GM18520 (cell line): ENCODE measurements around the gene PRSS21.

Experiments
- ATAC-seq: cut with Tn5 transposase; IDR thresholded peaks from one replicate; pipeline ENCODE4 v1.9.1; 2021; ENCODE audit not compliant: unreplicated experiment

The PRSS21 gene

DNA sequence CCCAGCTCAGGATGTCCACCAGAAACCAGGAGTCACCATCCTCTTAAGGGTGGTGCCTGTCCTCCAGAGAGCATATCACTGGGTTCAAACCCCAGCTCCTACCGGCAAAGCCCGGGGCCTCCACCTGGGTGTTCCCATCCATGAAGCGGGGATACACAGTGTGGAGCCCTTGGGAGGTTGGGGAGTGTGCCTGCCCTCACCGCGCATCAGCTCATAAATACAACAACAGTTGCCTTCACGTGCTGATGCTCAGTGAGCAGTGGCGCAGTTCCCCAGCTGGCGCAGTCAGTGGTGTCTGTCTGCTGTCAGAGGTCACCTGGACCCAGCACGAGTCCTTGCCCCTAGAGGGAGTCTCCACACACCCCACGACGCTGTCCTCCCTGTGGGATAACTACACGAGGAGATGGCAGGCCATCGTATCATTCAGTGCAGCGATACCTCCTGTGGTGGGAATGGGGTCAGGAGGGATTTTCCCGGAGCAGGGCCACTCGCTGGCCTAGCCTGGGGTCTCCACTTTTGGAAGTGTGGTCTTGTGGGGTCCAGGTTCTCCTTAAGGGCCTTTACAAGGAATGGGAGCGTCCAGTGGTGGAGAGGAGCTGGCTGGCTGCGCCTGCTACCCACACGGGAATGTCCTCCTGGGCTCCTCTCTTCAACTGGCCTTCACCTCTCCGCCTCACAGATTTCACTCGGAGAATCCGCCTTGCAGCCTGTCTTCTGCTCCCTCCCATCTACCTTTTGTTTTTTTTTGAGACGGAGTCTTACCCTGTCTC, 37.7 kb upstream of the PRSS21 start:
- no peak for ATAC-seq

DNA sequence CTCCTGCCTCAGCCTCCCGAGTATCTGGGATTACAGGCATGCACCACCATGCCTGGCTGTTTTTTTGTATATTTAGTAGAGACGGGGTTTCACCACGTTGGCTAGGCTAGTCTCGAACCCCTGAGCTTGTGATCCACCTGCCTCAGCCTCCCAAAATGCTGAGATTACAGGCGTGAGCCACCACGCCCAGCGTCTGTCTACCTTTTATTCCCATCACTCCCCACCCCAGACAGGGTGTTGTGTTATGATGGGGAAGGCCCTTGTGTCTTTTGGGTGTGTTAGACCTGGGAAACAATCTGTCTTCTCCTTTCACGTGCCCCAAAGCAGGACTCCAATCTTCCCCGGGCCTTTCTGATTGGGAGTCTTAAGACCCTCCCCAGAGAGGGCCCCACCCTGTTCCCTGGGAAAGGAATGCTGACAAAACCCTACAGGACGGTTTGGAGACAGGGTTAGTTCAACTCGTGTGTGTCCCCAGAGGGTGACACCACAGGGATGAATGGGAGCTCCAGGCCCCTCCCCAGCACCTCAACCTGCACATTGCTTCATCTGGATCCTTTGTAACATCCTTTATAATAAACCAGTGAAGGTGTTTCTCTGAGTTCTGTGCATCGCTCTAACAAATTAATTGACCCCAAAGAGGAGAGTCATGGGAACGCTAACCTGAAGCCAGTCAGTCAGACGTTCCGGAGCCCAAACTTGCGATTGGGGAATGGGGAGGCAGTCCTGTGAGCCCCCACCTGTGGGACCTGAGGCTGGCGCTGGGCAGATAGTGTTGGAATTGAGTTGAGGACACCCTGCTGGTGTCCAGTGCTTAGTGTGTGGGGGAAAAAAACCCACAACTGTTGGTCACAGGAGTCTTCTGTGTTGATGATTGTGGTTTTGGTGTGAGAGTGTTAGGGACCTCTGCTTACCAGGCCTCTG, 36.8 kb upstream of the PRSS21 start:
- ATAC-seq: no peak

DNA sequence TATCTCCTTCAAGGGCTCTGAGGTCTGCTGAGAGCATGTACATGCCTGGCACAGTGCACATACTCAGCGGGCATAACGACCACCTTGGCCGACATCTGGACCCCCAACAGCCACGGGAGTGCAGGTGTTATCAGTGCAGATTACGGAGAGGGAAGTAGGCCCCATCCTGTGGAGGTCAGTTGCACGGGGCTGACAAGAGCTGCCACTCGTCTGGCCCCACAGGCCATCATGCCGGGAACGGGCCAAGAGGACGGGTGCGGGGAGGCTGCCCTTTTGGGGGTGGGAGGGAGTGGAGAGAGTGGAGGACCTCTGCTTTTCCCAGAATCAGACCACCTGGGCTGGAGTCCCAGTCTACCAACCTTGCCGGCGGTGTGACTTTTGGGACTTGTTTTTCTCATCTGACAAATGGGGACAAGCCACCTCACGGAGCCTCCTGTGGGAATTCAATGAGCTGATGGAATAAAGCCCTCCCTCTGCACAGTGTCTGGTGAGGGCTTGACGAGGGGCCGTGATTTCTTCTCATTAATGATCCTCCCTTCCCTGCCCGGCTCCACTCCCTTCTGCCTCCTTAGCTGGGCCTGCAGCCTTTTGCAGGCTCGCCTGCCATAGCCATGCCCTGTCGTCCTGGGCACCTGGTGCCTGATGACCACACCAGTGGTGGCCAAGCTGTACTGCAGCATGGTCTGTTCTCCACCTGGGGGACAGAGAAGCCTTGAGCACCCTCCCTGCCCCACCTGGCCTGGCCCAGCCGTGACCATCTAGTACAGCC, 34.3 kb upstream of the PRSS21 start:
- ATAC-seq: no peak

DNA sequence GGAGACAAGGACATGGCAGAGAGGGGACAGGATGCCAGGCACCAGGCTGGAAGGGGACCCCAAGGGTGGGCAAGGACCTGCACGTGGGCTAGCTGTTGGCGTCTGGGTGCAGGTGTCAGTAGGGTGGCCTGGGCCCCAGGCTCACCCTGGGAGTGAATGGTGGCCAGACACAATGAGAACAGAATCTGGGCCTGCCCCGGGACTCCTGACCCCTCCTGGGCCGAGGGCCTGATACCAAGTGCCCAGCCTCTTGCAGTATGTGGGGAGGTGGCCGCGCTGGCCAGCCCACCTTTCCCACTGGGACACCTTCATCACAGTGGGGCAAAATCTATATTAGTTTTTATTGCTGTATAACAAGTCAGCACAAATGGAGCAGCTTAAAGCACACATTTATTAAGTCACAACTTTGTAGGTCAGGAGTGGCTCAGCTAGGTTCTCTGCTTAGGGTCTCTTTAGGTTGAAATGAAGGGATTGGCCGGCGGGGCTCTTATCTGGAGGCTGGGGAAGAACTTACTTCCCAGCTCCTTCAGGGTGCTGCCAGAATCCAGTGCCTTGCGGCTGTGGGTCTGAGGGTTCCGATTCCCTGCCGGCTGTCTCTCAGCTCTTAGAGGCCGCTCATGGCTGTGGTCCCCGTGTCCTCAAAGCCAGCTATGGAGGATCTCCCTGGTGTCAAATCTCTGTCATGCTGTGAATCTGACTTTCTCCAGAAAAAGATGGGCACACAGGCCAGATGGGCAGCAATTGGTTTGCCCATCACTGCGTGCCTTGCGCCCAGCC, 33.3 kb upstream of the PRSS21 start:
- ATAC-seq: no peak

DNA sequence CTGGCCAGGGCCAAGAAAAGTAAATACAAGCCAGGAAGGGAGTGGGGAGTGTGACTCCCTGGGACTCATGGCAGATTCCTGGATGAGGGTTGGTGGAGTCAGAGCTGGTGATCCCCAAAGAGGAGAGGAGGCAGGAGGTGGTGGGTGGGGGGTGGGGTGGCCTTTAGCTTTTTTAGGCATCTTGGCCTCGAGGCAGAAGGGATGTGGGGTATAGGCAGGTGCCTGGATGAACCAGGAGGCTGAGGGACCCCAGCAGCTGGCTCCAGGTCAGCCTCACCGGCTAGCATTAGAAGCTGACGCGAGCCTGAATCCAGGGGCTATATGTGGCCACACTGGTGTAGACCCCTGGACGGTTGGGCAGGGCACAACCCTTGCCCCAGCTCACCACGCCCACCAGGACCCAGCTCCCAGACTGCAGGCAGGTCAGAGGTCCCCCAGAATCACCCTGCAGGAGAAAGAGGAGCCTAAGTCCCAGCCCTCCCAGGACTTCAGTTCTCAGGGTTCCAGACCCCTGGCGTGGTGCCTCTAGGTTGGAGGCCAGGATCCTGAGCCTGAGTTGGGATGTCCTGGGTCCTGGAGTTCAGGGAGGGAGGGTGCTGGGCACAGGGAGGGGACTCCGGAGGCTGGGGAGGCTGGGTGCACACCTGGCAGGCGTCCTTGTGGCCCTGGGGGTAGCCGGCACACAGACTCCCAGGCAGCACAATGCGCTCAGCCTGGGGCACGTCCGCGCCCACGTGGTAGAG, 32.5 kb upstream of the PRSS21 start:
- ATAC-seq: no peak

DNA sequence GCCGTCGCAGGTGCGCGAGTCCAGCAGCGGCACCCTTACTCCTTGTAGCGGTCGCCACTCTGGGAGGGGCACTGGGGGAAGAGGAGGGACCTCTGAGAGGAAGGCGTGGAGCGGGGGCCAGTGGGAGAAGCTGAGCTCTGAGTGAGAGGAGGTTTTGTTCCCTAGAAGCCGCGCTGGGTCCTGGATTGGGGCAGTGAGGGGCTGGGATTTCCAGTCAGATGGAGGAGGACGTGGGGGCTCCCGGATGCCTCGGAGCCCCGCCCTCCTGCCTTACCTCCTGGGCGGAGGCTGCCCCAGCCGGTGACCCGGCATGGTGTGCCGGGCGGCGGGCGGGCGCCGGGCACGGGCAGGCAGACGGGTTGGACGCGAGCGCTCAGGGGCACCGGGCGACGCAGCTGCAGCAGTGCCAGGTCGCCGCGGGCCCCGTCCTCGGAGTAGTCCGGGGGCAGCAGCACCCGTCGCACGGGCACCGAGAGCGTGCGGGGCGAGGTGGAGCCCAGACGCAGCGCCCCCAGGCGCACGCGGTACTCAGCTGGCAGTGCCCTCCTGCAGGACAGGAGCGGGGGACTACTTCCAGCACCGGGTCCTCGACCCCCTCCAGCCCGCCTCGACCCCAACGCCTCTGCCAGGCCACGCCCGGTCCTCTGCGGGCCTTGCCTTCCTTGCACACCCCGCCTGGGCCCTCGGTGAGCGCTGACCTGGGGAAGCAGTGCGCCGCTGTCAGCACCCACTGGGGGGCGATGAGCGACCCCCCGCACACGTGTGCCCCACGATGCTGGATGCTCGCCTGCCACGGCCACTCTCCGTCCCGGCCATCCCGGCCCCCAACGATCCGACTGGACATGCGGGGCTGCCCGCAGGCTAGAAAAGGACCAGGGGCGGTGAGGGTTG, 31.7 kb upstream of the PRSS21 start:
- ATAC-seq: no peak

DNA sequence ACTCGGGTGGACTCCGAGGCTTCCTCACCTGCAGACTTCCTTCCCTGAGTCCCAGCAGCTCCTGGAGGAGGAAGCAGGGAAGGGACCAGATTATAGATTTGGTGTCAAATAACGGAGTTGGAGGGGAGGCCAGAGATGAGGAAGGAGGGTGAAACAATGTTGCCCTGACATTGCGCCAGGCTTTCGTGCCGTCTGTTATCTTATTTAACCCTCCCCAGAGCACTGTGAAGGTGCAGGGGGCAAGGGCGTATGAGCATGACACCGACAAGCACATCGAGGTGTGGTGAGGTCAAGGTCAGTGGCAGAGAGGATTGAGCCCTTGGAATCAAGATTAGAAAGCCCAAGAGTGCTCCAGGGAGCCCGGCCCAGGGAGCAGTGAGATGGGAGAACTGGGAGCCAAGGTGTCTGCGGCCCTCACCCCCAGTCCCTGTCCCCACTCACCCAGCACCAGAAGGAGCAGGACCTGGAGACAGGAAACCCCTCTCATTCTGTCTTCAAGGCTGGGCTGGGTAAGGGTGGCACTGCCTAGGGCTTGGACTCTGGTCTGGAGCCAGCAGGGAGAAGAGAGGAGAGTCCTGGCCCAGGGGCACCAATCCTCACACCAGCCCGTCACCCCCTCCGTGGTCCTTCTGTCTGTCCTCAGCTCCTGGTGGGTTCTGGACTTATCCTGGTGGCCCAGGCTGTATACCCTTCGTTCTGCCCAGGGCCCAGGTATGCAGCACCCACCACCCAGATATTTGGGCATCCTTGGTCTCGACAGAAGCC, 30.8 kb upstream of the PRSS21 start:
- ATAC-seq: no peak

DNA sequence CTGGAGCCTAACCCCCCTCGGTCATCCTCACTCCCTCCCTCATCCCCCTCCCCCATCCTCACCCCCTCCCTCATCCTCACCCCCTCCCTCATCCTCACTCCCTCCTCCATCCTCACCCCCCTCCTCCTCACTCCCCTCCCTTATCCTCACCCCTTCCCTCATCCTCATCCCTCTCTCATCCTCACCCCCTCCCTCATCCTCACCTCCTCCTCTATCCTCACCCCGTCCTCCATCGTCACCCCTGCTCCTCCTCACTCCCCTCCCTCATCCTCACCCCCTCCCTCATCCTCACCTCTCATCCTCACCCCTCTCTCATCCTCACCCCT, 30.2 kb upstream of the PRSS21 start:
- no peak for ATAC-seq

DNA sequence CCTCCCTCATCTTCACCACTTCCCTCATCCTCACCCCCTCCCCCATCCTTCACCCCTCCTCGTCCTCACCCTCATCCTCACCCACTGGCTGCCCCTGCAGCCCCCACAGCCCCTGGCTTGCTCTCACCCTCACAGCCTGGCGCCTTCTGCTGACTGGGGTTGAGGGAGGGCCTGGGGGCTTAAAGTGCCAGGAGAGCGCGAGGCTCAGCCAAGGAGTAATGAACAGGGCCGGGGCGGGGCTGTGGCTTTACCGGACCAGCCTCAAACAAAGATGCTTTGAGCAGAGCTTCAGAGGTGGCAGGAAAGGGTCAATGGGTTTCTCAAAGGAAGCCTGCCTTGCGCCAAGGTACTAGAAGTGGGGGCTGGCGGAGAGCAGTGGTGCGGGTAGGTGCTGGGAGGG, 29.6 kb upstream of the PRSS21 start, which contains the start of gene PRSS33:
PRSS33 (minus strand) TSS at position 155 of the 400 bp plus-strand sequence. CDS start 1,013 bp downstream, outside the sequence.
- ATAC-seq: no peak

DNA sequence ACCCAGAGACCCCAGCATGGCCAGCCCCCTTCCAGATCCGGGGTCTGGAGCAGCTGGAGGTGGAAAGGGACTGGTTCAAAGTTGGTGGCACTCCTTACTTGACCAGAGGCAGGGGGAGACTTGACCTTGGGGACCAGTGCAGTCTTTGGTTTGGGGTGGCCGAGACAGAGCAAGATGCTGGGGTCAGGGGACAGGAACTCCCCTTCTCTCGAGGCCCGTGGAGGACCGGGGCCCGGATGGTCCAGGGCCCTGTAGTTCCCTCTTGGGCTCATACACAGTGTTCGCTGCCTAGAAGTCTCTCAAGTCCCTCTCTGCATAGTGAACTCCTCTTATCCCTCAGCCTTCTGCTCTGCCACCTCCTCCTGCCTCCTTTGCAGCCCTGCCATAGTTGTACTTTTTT, 29.1 kb upstream of the PRSS21 start:
- ATAC-seq: no peak

DNA sequence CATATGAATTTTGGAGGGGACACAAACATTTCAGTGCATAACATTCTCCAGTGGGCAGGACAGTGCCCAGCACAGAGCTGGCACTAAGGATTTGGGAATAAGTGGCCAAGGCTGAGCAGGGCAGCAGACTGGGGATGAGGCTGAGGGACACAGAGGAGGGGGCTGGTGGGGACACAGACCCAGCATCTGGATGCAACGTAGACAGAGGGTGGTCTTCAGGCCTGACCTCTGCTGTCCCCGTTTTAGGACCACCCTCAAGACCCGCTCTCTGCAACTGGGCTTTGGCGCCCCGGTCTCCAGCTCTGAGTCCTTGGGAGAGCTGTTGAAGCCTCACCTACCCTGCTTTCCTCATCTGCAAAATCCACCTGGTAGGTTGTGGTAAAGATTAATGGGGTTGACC, 26.4 kb upstream of the PRSS21 start:
- no peak for ATAC-seq

DNA sequence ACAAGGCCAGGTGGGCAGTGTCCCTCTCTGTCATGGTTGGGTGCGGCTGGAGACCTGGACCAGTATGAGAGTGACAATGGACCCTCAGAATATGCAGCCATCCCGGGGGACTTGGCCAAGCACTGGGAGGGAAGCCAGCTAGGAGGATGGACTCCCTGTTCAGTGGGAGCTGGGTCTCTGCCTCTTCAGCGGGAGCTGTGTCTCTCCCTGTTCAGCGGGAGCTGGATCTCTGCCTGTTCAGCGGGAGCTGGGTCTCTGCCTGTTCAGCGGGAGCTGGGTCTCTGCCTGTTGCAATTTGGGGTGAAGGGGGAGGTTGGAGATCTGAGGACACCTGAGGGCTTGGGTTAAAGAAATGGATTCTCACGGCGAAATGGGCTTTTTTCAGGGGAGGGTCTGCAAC, 25.9 kb upstream of the PRSS21 start:
- ATAC-seq: no peak

DNA sequence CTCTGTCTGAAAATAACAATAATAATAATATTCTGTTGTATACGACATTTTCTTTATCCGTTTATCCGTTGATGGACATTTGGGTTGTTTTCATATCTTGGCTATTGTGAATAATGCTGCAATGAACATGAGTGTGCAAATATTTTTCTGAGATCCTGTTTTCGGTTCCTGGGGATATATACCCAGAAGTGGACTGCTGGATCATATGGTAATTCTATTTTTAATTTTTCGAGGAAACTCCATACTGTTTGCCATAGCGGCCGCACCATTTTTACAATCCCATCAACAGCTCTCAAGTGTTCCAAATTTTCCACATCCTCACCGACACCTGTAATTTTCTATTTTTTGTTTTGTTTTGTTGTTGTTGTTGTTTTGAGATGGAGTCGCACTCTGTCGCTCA, 24.1 kb upstream of the PRSS21 start:
- no peak for ATAC-seq

DNA sequence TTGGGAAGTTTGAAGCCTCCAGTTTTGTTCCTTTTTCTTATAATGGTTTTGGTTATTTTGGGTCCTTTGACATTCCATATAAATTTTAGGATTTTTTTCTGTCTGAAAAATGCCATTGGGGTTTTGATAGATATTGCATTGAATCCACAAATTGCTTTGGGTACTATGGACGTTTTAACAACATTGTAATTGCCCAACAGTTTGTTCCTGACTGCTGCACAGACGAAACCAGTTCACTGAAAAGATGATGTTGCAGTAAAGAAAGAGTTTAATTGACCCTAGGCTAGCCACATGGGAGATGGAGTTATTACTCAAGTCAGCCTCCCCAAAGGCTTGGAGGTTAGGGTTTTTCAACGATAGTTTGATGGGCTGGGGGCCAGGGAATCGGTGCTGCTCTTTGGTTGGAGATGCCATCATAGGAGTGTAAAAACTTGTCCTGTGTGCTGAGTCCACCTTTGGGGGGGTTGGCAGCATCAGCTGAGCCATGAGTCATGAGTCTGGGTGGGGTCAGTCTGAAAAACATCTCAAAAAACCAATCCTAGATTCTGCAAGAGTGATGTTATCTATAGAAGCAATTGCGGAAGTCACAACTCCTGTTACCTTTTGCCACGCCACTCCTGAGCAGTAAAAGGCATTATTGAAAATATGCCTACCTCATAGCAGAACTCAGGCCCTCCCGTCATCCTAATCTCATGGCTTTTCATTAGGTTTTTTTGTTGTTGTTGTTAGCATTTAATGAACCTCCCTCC, 21.5 kb upstream of the PRSS21 start:
- ATAC-seq: no peak

DNA sequence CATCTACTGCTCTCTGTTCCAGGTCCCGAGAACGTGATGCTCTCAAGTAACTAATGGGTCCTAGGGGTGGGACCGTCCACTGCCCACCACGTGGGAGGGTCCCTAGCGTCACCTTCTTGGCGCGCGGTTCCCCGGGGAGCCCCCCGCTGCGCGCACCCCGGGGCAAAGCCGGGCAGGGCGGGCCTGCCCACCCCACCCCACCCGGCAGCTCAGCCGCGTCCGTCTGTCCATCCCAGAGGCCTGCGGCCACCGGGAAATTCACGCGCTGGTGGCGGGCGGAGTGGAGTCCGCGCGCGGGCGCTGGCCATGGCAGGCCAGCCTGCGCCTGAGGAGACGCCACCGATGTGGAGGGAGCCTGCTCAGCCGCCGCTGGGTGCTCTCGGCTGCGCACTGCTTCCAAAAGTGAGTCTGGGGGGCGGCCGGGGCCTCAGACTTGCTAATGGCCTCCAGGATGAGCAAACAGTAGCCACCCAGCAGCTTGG, 18.3 kb upstream of the PRSS21 start:
- ATAC-seq: no peak

DNA sequence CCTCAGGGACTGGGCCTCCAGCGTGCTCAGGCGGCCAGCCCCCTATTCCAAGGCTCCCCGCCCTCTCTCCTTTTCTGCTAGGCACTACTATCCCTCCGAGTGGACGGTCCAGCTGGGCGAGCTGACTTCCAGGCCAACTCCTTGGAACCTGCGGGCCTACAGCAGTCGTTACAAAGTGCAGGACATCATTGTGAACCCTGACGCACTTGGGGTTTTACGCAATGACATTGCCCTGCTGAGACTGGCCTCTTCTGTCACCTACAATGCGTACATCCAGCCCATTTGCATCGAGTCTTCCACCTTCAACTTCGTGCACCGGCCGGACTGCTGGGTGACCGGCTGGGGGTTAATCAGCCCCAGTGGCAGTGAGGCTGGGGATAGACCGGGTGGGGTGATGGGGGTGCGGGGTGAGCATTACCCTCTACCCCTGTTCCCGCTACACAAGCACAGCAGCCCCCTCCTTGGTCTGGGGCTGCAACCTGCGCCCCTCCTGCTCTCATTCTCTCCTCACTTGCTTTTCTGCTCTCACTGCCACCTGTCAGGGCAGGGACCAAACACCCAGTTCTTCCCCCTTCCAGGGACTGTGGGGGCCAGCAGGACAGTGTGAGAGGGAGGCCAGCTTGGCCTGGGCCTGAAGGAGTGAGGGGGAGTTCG, 17.7 kb upstream of the PRSS21 start:
- no peak for ATAC-seq

DNA sequence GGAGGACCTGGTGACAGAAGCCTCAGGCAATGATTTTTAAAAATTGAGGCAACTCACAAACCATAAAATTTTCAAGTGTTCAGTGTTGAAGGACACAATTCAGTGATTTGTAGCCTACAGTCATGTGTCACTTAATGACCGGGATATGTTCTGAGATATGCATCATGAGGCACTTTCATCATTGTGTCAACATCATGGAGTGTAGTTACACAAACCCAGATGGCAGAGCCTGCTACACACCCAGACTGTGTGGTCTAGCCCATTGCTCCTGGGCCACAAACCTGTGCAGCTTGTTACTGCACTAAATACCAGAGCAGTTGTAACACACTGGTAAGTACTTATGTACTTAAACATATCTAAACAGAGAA, 17.2 kb upstream of the PRSS21 start:
- no peak for ATAC-seq
